Vagina (tissue), 2 donors: ENCODE results near the gene PDE4A. TPM values are rescaled to one million over a fixed set of nuclear protein-coding genes. Genes with fewer than 3 reads are reported as not detected.

ENCODE experiments used
- DNase-seq, 2 donors: peaks; one replicate each; pipeline ENCODE4 v3.0.0-alpha.2; 2017; ENCODE audit errors: extremely low spot score in 2 of 2
- H3K27ac ChIP-seq: fragments of 200-600 bp; sonication (generic); one replicate; pipeline ENCODE4 v1.5.1; 2019
- H3K27me3 ChIP-seq: fragments of 200-600 bp; sonication (generic); one replicate; pipeline ENCODE4 v1.5.1; 2019
- H3K36me3 ChIP-seq, 2 donors: fragments of 200-600 bp; sonication (generic); one replicate each; pipeline ENCODE4 v1.5.1; 2017 to 2019
- H3K4me1 ChIP-seq: fragments of 200-600 bp; sonication (generic); one replicate; pipeline ENCODE4 v1.5.1; 2019
- H3K4me3 ChIP-seq, 2 donors: fragments of 200-600 bp; sonication (generic); 1 replicate in 1 of 2; 2 replicates in 1 of 2; pipeline ENCODE4 v1.5.1; 2016 to 2019
- H3K9me3 ChIP-seq: fragments of 200-600 bp; sonication (generic); one replicate; pipeline ENCODE4 v1.5.1; 2019
- CTCF ChIP-seq, 3 experiments: fragments of 450-650 bp in 2 of 3; fragments of 200-600 bp in 1 of 3; sonication (generic) in 1 of 3; IDR thresholded peaks; one replicate each; pipeline ENCODE4 v1.5.1; 2017 to 2019; ENCODE audit warnings: antibody characterized with exemption in 3 of 3, mild to moderate bottlenecking in 2 of 3, moderate library complexity in 2 of 3
- POLR2A ChIP-seq, 2 donors: fragments of 450-650 bp; IDR thresholded peaks; one replicate each; pipeline ENCODE4 v1.6.1; 2017; ENCODE audit warnings: antibody characterized with exemption in 2 of 2, mild to moderate bottlenecking in 2 of 2, moderate library complexity in 2 of 2
- POLR2AphosphoS5 ChIP-seq, 2 donors: sonication (generic); formaldehyde crosslinking; IDR thresholded peaks; one replicate each; pipeline ENCODE4 v1.9.0; 2017; ENCODE audit warnings: antibody characterized with exemption in 2 of 2, mild to moderate bottlenecking in 2 of 2, low read depth in 1 of 2; ENCODE audit not compliant: insufficient read depth in 1 of 2
- intact Hi-C: fragments of 100-400 bp; cut with DNase I; formaldehyde crosslinking; loops from one replicate; pipeline ENCODE4 v1.15.1; 2023
- total RNA-seq: library from RNA; depleted of rRNA; stranded (reverse); fragments of >200 nt; gene quantifications from one replicate; pipeline ENCODE4 v1.2.3, GENCODE V29; 2016

The PDE4A gene
- total RNA-seq, 1 donor from 2014 or later: 16.7 TPM

GRCh38 chr19:10442698-10443097 is 22.4 kb downstream of the PDE4A start:
- TF ChIP-seq POLR2AphosphoS5 (IDR thresholded peaks at IDR 0.05; ENCODE audit: insufficient read depth in 1 of 2, low read depth in 1 of 2) (no peak), POLR2A (IDR thresholded peaks at IDR 0.05) (no peak)
- H3K9me3 ChIP-seq: no peaks in the 10 kb centered on the region
- H3K36me3 ChIP-seq: peaks cover 0 to 4% of the 10 kb centered on the region in 2 donors
- no peaks in the 10 kb centered on the region for H3K4me1 ChIP-seq
- H3K27me3 ChIP-seq: no peaks in the 10 kb centered on the region
- H3K4me3 ChIP-seq: no peak overlapping the region
- intact Hi-C loops: no loop called here
- DNase-seq: no peak
- H3K27ac ChIP-seq: no peak overlapping the region

- no peaks in the 10 kb centered on the region for H3K4me1 ChIP-seq
- DNase-seq: no peak
- H3K4me3 ChIP-seq: no peak overlapping the region
- H3K27me3 ChIP-seq: no peaks in the 10 kb centered on the region
- intact Hi-C loops: no loop called here
- no peaks in the 10 kb centered on the region for H3K9me3 ChIP-seq
- H3K27ac ChIP-seq: no peak overlapping the region
- no peak for TF ChIP-seq POLR2AphosphoS5 (IDR thresholded peaks at IDR 0.05; ENCODE audit: insufficient read depth in 1 of 2, low read depth in 1 of 2)
- TF ChIP-seq POLR2A (IDR thresholded peaks at IDR 0.05): no peak
- TF ChIP-seq CTCF (IDR thresholded peaks at IDR 0.05): no peak
- peaks cover 0 to 18% of the 10 kb centered on the region in 2 donors for H3K36me3 ChIP-seq
Measured at GRCh38 chr19:10449037-10449436, 28.7 kb downstream of the PDE4A start.

GRCh38 chr19:10450191-10450852 is 30.0 kb downstream of the PDE4A start:
- peaks cover 0 to 18% of the 10 kb centered on the region in 2 donors for H3K36me3 ChIP-seq
- H3K4me1 ChIP-seq: no peaks in the 10 kb centered on the region
- no peak overlapping the region for H3K27ac ChIP-seq
- no peak for TF ChIP-seq POLR2AphosphoS5 (IDR thresholded peaks at IDR 0.05; ENCODE audit: insufficient read depth in 1 of 2, low read depth in 1 of 2)
- no peak overlapping the region for H3K4me3 ChIP-seq
- no peaks in the 10 kb centered on the region for H3K9me3 ChIP-seq
- DNase-seq: no peak
- no peaks in the 10 kb centered on the region for H3K27me3 ChIP-seq
- intact Hi-C loops: no loop called here

GRCh38 chr19:10450853-10451609 is 30.7 kb downstream of the PDE4A start:
- Histone ChIP-seq H3K36me3 (peaks cover 0 to 18% of the 10 kb centered on the region in 2 donors), H3K9me3 (no peaks in the 10 kb centered on the region), H3K27me3 (no peaks in the 10 kb centered on the region), H3K27ac (no peak overlapping the region), H3K4me3 (no peak overlapping the region), H3K4me1 (no peaks in the 10 kb centered on the region)
- TF ChIP-seq POLR2AphosphoS5 (IDR thresholded peaks at IDR 0.05; ENCODE audit: insufficient read depth in 1 of 2, low read depth in 1 of 2): no peak
- intact Hi-C loops: no loop called here
- no peak for DNase-seq

GRCh38 chr19:10452726-10453618 is 32.6 kb downstream of the PDE4A start:
- Histone ChIP-seq H3K27me3 (no peaks in the 10 kb centered on the region), H3K4me3 (no peak overlapping the region), H3K27ac (no peak overlapping the region), H3K9me3 (no peaks in the 10 kb centered on the region), H3K36me3 (peaks cover 0 to 12% of the 10 kb centered on the region in 2 donors), H3K4me1 (no peaks in the 10 kb centered on the region)
- TF ChIP-seq POLR2A (IDR thresholded peaks at IDR 0.05) (no peak), CTCF (IDR thresholded peaks at IDR 0.05) (no peak), POLR2AphosphoS5 (IDR thresholded peaks at IDR 0.05; ENCODE audit: insufficient read depth in 1 of 2, low read depth in 1 of 2) (no peak)
- DNase-seq: no peak
- intact Hi-C loops: no loop called here

GRCh38 chr19:10453852-10454251 is 33.5 kb downstream of the PDE4A start:
- no peak for TF ChIP-seq POLR2A (IDR thresholded peaks at IDR 0.05)
- TF ChIP-seq POLR2AphosphoS5 (IDR thresholded peaks at IDR 0.05; ENCODE audit: insufficient read depth in 1 of 2, low read depth in 1 of 2): no peak
- no peak for TF ChIP-seq CTCF (IDR thresholded peaks at IDR 0.05)
- no peak overlapping the region for H3K27ac ChIP-seq
- intact Hi-C loops: no loop called here
- H3K36me3 ChIP-seq: peaks cover 0 to 3% of the 10 kb centered on the region in 2 donors
- DNase-seq: no peak
- no peaks in the 10 kb centered on the region for H3K27me3 ChIP-seq
- H3K9me3 ChIP-seq: no peaks in the 10 kb centered on the region
- no peaks in the 10 kb centered on the region for H3K4me1 ChIP-seq
- H3K4me3 ChIP-seq: no peak overlapping the region
